ACC112 (cell line): ENCODE measurements around the gene GABRR2.

Experiments
- H2AFZ ChIP-seq: fragments of 200-600 bp; sonication (generic); one replicate; pipeline ENCODE4 v1.6.0; 2017; ENCODE audit warnings: antibody characterized with exemption, low read length; ENCODE audit not compliant: unreplicated experiment
- H3K27ac ChIP-seq: fragments of 200-600 bp; sonication (generic); 2 replicates; pipeline ENCODE4 v1.5.1; 2014; ENCODE audit warnings: low read depth, mild to moderate bottlenecking, antibody characterized with exemption, low read length, moderate library complexity
- H3K27me3 ChIP-seq: fragments of 200-600 bp; sonication (generic); 2 replicates; pipeline ENCODE4 v1.6.1; 2014; ENCODE audit warnings: mild to moderate bottlenecking, antibody characterized with exemption, low read length, moderate library complexity, mixed read lengths; ENCODE audit not compliant: insufficient read depth
- H3K36me3 ChIP-seq: fragments of 200-600 bp; sonication (generic); 2 replicates; pipeline ENCODE4 v1.6.1; 2016; ENCODE audit warnings: mild to moderate bottlenecking, antibody characterized with exemption, low read length, moderate library complexity, mixed read lengths; ENCODE audit not compliant: insufficient read depth
- H3K4me1 ChIP-seq: fragments of 200-600 bp; sonication (generic); one replicate; pipeline ENCODE4 v1.6.1; 2016; ENCODE audit warnings: low read length, mixed read lengths; ENCODE audit not compliant: insufficient read depth, unreplicated experiment, control insufficient read depth
- H3K4me3 ChIP-seq: fragments of 200-600 bp; sonication (generic); 2 replicates; pipeline ENCODE4 v1.5.1; 2014; ENCODE audit warnings: mild to moderate bottlenecking, low read depth, low read length
- H3K79me2 ChIP-seq: fragments of 200-600 bp; sonication (generic); one replicate; pipeline ENCODE4 v1.6.0; 2016; ENCODE audit warnings: low read length; ENCODE audit not compliant: control insufficient read depth, unreplicated experiment, insufficient read depth

GABRR2 gene

GRCh38 chr6:89258912-89259311 lies 56.2 kb downstream of the GABRR2 start:
- no peak overlapping the region for H3K4me3 ChIP-seq
- H2AFZ ChIP-seq, result no peak overlapping the region
- H3K36me3 ChIP-seq, result no peaks in the 10 kb centered on the region
- H3K27ac ChIP-seq, result no peak overlapping the region
- peaks cover 22% of the 10 kb centered on the region for H3K27me3 ChIP-seq
- H3K4me1 ChIP-seq, result no peaks in the 10 kb centered on the region
- H3K79me2 ChIP-seq, result no peaks in the 10 kb centered on the region

GRCh38 chr6:89257781-89258180 lies 57.3 kb downstream of the GABRR2 start:
- Histone ChIP-seq H3K4me3 (no peak overlapping the region), H3K27ac (no peak overlapping the region), H3K4me1 (no peaks in the 10 kb centered on the region), H2AFZ (no peak overlapping the region), H3K27me3 (peaks cover 20% of the 10 kb centered on the region), H3K36me3 (no peaks in the 10 kb centered on the region), H3K79me2 (no peaks in the 10 kb centered on the region)

GRCh38 chr6:89257346-89257745 lies 57.8 kb downstream of the GABRR2 start:
- H3K4me3 ChIP-seq, result no peak overlapping the region
- peaks cover 19% of the 10 kb centered on the region for H3K27me3 ChIP-seq
- H3K79me2 ChIP-seq, result no peaks in the 10 kb centered on the region
- no peak overlapping the region for H2AFZ ChIP-seq
- no peaks in the 10 kb centered on the region for H3K4me1 ChIP-seq
- no peak overlapping the region for H3K27ac ChIP-seq
- no peaks in the 10 kb centered on the region for H3K36me3 ChIP-seq

- Histone ChIP-seq H2AFZ (no peak overlapping the region), H3K27me3 (peaks cover 21% of the 10 kb centered on the region), H3K36me3 (no peaks in the 10 kb centered on the region), H3K79me2 (no peaks in the 10 kb centered on the region), H3K27ac (no peak overlapping the region), H3K4me1 (no peaks in the 10 kb centered on the region), H3K4me3 (no peak overlapping the region)
These were observed 59.7 kb downstream of the GABRR2 start for GRCh38 chr6:89255417-89255816.

- Histone ChIP-seq H3K4me3 (no peak overlapping the region), H2AFZ (no peak overlapping the region), H3K27ac (no peak overlapping the region), H3K4me1 (no peaks in the 10 kb centered on the region), H3K79me2 (no peaks in the 10 kb centered on the region), H3K27me3 (peaks cover 26% of the 10 kb centered on the region), H3K36me3 (no peaks in the 10 kb centered on the region)
These were observed 60.5 kb downstream of the GABRR2 start for GRCh38 chr6:89254569-89254968.

- no peaks in the 10 kb centered on the region for H3K4me1 ChIP-seq
- H3K27ac ChIP-seq, result no peak overlapping the region
- no peaks in the 10 kb centered on the region for H3K36me3 ChIP-seq
- peaks cover 35% of the 10 kb centered on the region for H3K27me3 ChIP-seq
- H3K4me3 ChIP-seq, result no peak overlapping the region
- H3K79me2 ChIP-seq, result no peaks in the 10 kb centered on the region
- no peak overlapping the region for H2AFZ ChIP-seq
These were observed 62.2 kb downstream of the GABRR2 start for GRCh38 chr6:89252907-89253306.

- H2AFZ ChIP-seq, result no peak overlapping the region
- H3K27ac ChIP-seq, result no peak overlapping the region
- H3K4me1 ChIP-seq, result no peaks in the 10 kb centered on the region
- H3K4me3 ChIP-seq, result no peak overlapping the region
- no peaks in the 10 kb centered on the region for H3K79me2 ChIP-seq
- H3K27me3 ChIP-seq, result peaks cover 43% of the 10 kb centered on the region
- no peaks in the 10 kb centered on the region for H3K36me3 ChIP-seq
These were observed 63.1 kb downstream of the GABRR2 start for GRCh38 chr6:89251976-89252375.

- Histone ChIP-seq H2AFZ (no peak overlapping the region), H3K27me3 (peaks cover 51% of the 10 kb centered on the region), H3K4me3 (no peak overlapping the region), H3K36me3 (no peaks in the 10 kb centered on the region), H3K4me1 (no peaks in the 10 kb centered on the region), H3K79me2 (no peaks in the 10 kb centered on the region), H3K27ac (no peak overlapping the region)
These were observed 63.9 kb downstream of the GABRR2 start for GRCh38 chr6:89251170-89251569.

- Histone ChIP-seq H3K4me3 (no peak overlapping the region), H2AFZ (no peak overlapping the region), H3K4me1 (no peaks in the 10 kb centered on the region), H3K27me3 (peaks cover 60% of the 10 kb centered on the region), H3K79me2 (no peaks in the 10 kb centered on the region), H3K36me3 (no peaks in the 10 kb centered on the region), H3K27ac (no peak overlapping the region)
These were observed 64.9 kb downstream of the GABRR2 start for GRCh38 chr6:89250239-89250638.

GRCh38 chr6:89244241-89244985 lies 70.7 kb downstream of the GABRR2 start:
- no peaks in the 10 kb centered on the region for H3K4me1 ChIP-seq
- no peak overlapping the region for H2AFZ ChIP-seq
- H3K36me3 ChIP-seq, result no peaks in the 10 kb centered on the region
- no peak overlapping the region for H3K4me3 ChIP-seq
- H3K27ac ChIP-seq, result no peak overlapping the region
- H3K27me3 ChIP-seq, result peaks cover 62% of the 10 kb centered on the region
- no peaks in the 10 kb centered on the region for H3K79me2 ChIP-seq

- Histone ChIP-seq H3K4me1 (no peaks in the 10 kb centered on the region), H3K36me3 (no peaks in the 10 kb centered on the region), H3K4me3 (no peak overlapping the region), H3K79me2 (no peaks in the 10 kb centered on the region), H3K27me3 (peaks cover 62% of the 10 kb centered on the region), H3K27ac (no peak overlapping the region), H2AFZ (no peak overlapping the region)
These were observed 71.8 kb downstream of the GABRR2 start for GRCh38 chr6:89243331-89243629.
